Suprapubic skin (tissue), 3 donors: Measurements from ENCODE around the gene PDZRN3.

Experiments
- POLR2A ChIP-seq, 2 donors: fragments of 450-650 bp; IDR thresholded peaks; one replicate each; pipeline ENCODE4 v1.6.1; 2017; ENCODE audit warnings: antibody characterized with exemption in 2 of 2, mild to moderate bottlenecking in 2 of 2, moderate library complexity in 2 of 2
- TF ChIP-seq, protein P1 (sequence below), 2 donors: fragments of 200-600 bp in 1 of 2; fragments of 450-650 bp in 1 of 2; sonication (generic) in 1 of 2; IDR thresholded peaks; one replicate each; pipeline ENCODE4 v1.5.1; 2016 to 2019; ENCODE audit warnings: antibody characterized with exemption in 2 of 2, mild to moderate bottlenecking in 1 of 2, moderate library complexity in 1 of 2

DNA sequence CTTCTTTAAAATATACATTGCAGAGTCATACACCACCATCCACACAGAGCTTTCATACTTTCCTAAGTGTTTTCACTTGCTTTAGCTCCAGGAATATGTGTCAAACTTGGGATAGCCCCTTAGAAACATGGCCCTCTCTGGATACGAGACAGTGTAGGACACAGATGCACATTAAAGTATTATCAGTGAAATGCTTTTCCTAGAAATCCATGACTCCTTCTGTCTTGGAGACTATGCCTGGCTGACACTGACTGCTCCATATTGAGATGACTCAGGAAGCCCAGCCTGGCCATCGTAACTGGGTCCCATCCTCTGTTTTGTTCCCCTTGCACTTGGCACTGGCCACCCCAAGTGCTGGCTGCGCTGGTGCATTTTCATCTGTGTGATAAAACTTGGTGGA is 204.8 kb downstream of the PDZRN3 start:
- TF ChIP-seq, protein P1, sequence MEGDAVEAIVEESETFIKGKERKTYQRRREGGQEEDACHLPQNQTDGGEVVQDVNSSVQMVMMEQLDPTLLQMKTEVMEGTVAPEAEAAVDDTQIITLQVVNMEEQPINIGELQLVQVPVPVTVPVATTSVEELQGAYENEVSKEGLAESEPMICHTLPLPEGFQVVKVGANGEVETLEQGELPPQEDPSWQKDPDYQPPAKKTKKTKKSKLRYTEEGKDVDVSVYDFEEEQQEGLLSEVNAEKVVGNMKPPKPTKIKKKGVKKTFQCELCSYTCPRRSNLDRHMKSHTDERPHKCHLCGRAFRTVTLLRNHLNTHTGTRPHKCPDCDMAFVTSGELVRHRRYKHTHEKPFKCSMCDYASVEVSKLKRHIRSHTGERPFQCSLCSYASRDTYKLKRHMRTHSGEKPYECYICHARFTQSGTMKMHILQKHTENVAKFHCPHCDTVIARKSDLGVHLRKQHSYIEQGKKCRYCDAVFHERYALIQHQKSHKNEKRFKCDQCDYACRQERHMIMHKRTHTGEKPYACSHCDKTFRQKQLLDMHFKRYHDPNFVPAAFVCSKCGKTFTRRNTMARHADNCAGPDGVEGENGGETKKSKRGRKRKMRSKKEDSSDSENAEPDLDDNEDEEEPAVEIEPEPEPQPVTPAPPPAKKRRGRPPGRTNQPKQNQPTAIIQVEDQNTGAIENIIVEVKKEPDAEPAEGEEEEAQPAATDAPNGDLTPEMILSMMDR (IDR thresholded peaks at IDR 0.05), result no peak
- TF ChIP-seq POLR2A (IDR thresholded peaks at IDR 0.05), result no peak
